PC-9 (cell line): Measurements from ENCODE around the gene PRRX2. TPM values are rescaled to one million over a fixed set of nuclear protein-coding genes. Genes with fewer than 3 reads are reported as not detected.

Experiments
- BruUV-seq: library from RNA; stranded (reverse); fragments of 400-500 nt; replicated peaks from 2 replicates; lab custom pipeline; 2021; lab: Mats Ljungman, UMichigan
- CTCF ChIA-PET: fragments of 300-600 bp; sonication (Branson Sonifier 250); formaldehyde crosslinking; loops from one replicate; lab custom pipeline; 2022; ENCODE audit warnings: antibody characterized with exemption; lab: Charles Lee
- POLR2A ChIA-PET: fragments of 300-600 bp; sonication (Branson Sonifier 250); formaldehyde crosslinking; loops from one replicate; lab custom pipeline; 2022; ENCODE audit warnings: antibody characterized with exemption; ENCODE audit not compliant: unreplicated experiment; lab: Charles Lee
- DNase-seq, 2 experiments: peaks; one replicate each; pipeline versions ENCODE4 v3.0.0 to v3.0.0-alpha.2; 2015 to 2022; ENCODE audit warnings: mixed read lengths in 1 of 2
- H2AFZ ChIP-seq: fragments of 200-600 bp; sonication (generic); 2 replicates; pipeline ENCODE4 v1.8.1; 2017; ENCODE audit warnings: antibody characterized with exemption
- H3F3A ChIP-seq: fragments of 200-600 bp; sonication (generic); 2 replicates; pipeline ENCODE4 v1.8.1; 2017; ENCODE audit warnings: antibody characterized with exemption, mild to moderate bottlenecking, low read depth; ENCODE audit not compliant: insufficient read depth
- H3K27ac ChIP-seq: fragments of 200-600 bp; sonication (generic); 2 replicates; pipeline ENCODE4 v1.6.1; 2016; ENCODE audit warnings: mixed run types
- H3K27me3 ChIP-seq: fragments of 200-600 bp; sonication (generic); 2 replicates; pipeline ENCODE4 v1.6.1; 2016; ENCODE audit warnings: low read depth, mixed run types; ENCODE audit not compliant: insufficient read depth
- H3K36me3 ChIP-seq: fragments of 200-600 bp; sonication (generic); 2 replicates; pipeline ENCODE4 v1.6.1; 2016; ENCODE audit warnings: low read depth, mixed run types
- H3K4me1 ChIP-seq: fragments of 200-600 bp; sonication (generic); replicated peaks from 2 replicates; pipeline ENCODE4 v1.6.1; 2016; ENCODE audit warnings: mixed run types; ENCODE audit not compliant: insufficient read depth
- H3K4me2 ChIP-seq: fragments of 200-600 bp; sonication (generic); 2 replicates; pipeline ENCODE4 v1.6.1; 2017; ENCODE audit warnings: mixed run types
- H3K4me3 ChIP-seq: fragments of 200-600 bp; sonication (generic); 2 replicates; pipeline ENCODE4 v1.6.1; 2016; ENCODE audit warnings: mixed run types
- H3K79me2 ChIP-seq: fragments of 200-600 bp; sonication (generic); 2 replicates; pipeline ENCODE4 v1.6.1; 2017; ENCODE audit warnings: low read depth, mixed run types
- H3K9me2 ChIP-seq: fragments of 200-600 bp; sonication (generic); 2 replicates; pipeline ENCODE4 v1.8.1; 2017; ENCODE audit warnings: mild to moderate bottlenecking; ENCODE audit not compliant: insufficient read depth
- H3K9me3 ChIP-seq: fragments of 200-600 bp; sonication (generic); 2 replicates; pipeline ENCODE4 v1.8.1; 2016; ENCODE audit warnings: low read depth; ENCODE audit not compliant: insufficient read depth
- H4K20me1 ChIP-seq: fragments of 200-600 bp; sonication (generic); 2 replicates; pipeline ENCODE4 v1.8.1; 2017; ENCODE audit not compliant: insufficient read depth
- CTCF ChIP-seq: fragments of 200-600 bp; sonication (generic); conservative IDR thresholded peaks from 2 replicates; pipeline ENCODE4 v1.6.1; 2017; ENCODE audit warnings: mixed run types, antibody characterized with exemption, mild to moderate bottlenecking, moderate library complexity
- EZH2 ChIP-seq: fragments of 200-600 bp; sonication (generic); IDR thresholded peaks from 2 replicates; pipeline ENCODE4 v1.8.0; 2017; ENCODE audit warnings: antibody characterized with exemption, low read depth
- intact Hi-C: fragments of 100-400 bp; cut with micrococcal nuclease; formaldehyde crosslinking; loops from one replicate; pipeline ENCODE4 v1.10.0; 2022; ENCODE audit not compliant: unreplicated experiment
- total RNA-seq: library from RNA; stranded (reverse); gene quantifications from 2 replicates; pipeline ENCODE4 v1.2.3, GENCODE V29; 2021

The PRRX2 gene
- total RNA-seq, 1 experiment from 2014 or later = 0.98 TPM

GRCh38 chr9:129736334-129736733 lies 70.9 kb downstream of the PRRX2 start:
- CTCF ChIA-PET = interaction anchor here (0.5 kb wide), 1 partner anchor 76 kb away, joined by 8 read pairs; no protein-coding TSS in a partner anchor
- Histone ChIP-seq H3K9me3 (no peaks in the 10 kb centered on the region), H3K9me2 (no peaks in the 10 kb centered on the region), H3K4me2 (no peak overlapping the region), H3K27me3 (no peaks in the 10 kb centered on the region), H3F3A (peaks cover 74% of the 10 kb centered on the region; the same call in 1 of the 2 replicates), H2AFZ (no peak overlapping the region), H4K20me1 (peaks cover 11% of the 10 kb centered on the region), H3K36me3 (0 out of 2 replicates have a peak, but pooled peaks cover 9% of the 10 kb centered on the region), H3K4me1 (0 out of 2 replicates have a peak, but pooled peaks cover 5% of the 10 kb centered on the region), H3K4me3 (no peak overlapping the region), H3K79me2 (0 out of 2 replicates have a peak, but pooled peaks cover 3% of the 10 kb centered on the region), H3K27ac (no peak overlapping the region)
- no TSS peak for BruUV-seq
- no peak for DNase-seq
- TF ChIP-seq CTCF (no peak), EZH2 (no peak)
- intact Hi-C loops = loop anchor here (2.0 kb wide), 1 partner anchor 54 kb away; no protein-coding TSS in a partner anchor
- POLR2A ChIA-PET = interaction anchor here (0.6 to 0.7 kb wide), 2 partner anchors 54 to 119 kb away, joined by 3 read pairs; no protein-coding TSS in a partner anchor

GRCh38 chr9:129737479-129738274 lies 72.2 kb downstream of the PRRX2 start:
- Histone ChIP-seq H3K27ac (0 out of 2 replicates have a peak overlapping the region, but pooled peaks have one; percentile 13), H3K9me2 (no peaks in the 10 kb centered on the region), H3F3A (peaks cover 84% of the 10 kb centered on the region; the same call in 1 of the 2 replicates), H3K4me3 (0 out of 2 replicates have a peak overlapping the region, but pooled peaks have one; percentile 12), H4K20me1 (peaks cover 19% of the 10 kb centered on the region), H2AFZ (no peak overlapping the region), H3K4me1 (0 out of 2 replicates have a peak, but pooled peaks cover 5% of the 10 kb centered on the region), H3K27me3 (no peaks in the 10 kb centered on the region), H3K9me3 (no peaks in the 10 kb centered on the region), H3K36me3 (peaks cover 9% of the 10 kb centered on the region; the same call in 1 of the 2 replicates), H3K79me2 (0 out of 2 replicates have a peak, but pooled peaks cover 11% of the 10 kb centered on the region), H3K4me2 (peak overlapping the region; percentile 38)
- POLR2A ChIA-PET = interaction anchor here (0.5 to 0.7 kb wide), 2 partner anchors 36 to 95 kb away, joined by 3 to 4 read pairs; no protein-coding TSS in a partner anchor
- CTCF ChIA-PET = interaction anchor here (0.6 to 2.2 kb wide), 10 partner anchors 9 to 96 kb away, joined by 3 to 24 read pairs (median 4); partner anchors contain the start of gene ASB6
- intact Hi-C loops = loop anchor here (1.0 to 2.0 kb wide), 6 partner anchors 13 to 95 kb away; partner anchors contain the start of gene ASB6
- no TSS peak for BruUV-seq
- TF ChIP-seq CTCF = peak; percentile 95
- TF ChIP-seq EZH2 = no peak
- DNase-seq = peak; percentile 44 to 87

GRCh38 chr9:129739432-129739831 lies 74.0 kb downstream of the PRRX2 start:
- no peak for DNase-seq
- TF ChIP-seq CTCF (no peak), EZH2 (no peak)
- H3K9me2 ChIP-seq = no peaks in the 10 kb centered on the region
- BruUV-seq = no TSS peak
- H3K4me3 ChIP-seq = no peak overlapping the region
- H3K27me3 ChIP-seq = no peaks in the 10 kb centered on the region
- H3K36me3 ChIP-seq = peaks cover 19% of the 10 kb centered on the region; the same call in 1 of the 2 replicates
- H3F3A ChIP-seq = peaks cover 74% of the 10 kb centered on the region; the same call in 1 of the 2 replicates
- 0 out of 2 replicates have a peak, but pooled peaks cover 5% of the 10 kb centered on the region for H3K4me1 ChIP-seq
- H2AFZ ChIP-seq = no peak overlapping the region
- POLR2A ChIA-PET = no interaction called here
- peaks cover 34% of the 10 kb centered on the region for H4K20me1 ChIP-seq
- intact Hi-C loops = no loop called here
- no peak overlapping the region for H3K27ac ChIP-seq
- no peaks in the 10 kb centered on the region for H3K9me3 ChIP-seq
- CTCF ChIA-PET = no interaction called here
- H3K79me2 ChIP-seq = peaks cover 27% of the 10 kb centered on the region
- no peak overlapping the region for H3K4me2 ChIP-seq
